Ishikawa (cell line): ENCODE results near the gene SLIT3.

Source experiments
- CEBPB ChIP-seq: IDR thresholded peaks from 2 replicates; pipeline ENCODE4 v1.6.1; 2012
- CREB1 ChIP-seq: IDR thresholded peaks from 2 replicates; pipeline ENCODE4 v1.6.1; 2012; ENCODE audit warnings: low read depth
- EGR1 ChIP-seq: IDR thresholded peaks from 2 replicates; pipeline ENCODE4 v1.6.1; 2012
- EP300 ChIP-seq: IDR thresholded peaks from 2 replicates; pipeline ENCODE4 v1.6.1; 2012; ENCODE audit warnings: borderline replicate concordance
- FOXM1 ChIP-seq: IDR thresholded peaks from 2 replicates; pipeline ENCODE4 v1.6.1; 2012; ENCODE audit warnings: low read depth, borderline replicate concordance
- NFIC ChIP-seq: IDR thresholded peaks from 2 replicates; pipeline ENCODE4 v1.6.1; 2012
- RAD21 ChIP-seq: IDR thresholded peaks from 2 replicates; pipeline ENCODE4 v1.6.1; 2012; ENCODE audit warnings: low read depth
- TAF1 ChIP-seq: IDR thresholded peaks from 2 replicates; pipeline ENCODE4 v1.6.1; 2012; ENCODE audit warnings: low read depth, mild to moderate bottlenecking
- TCF12 ChIP-seq: IDR thresholded peaks from 2 replicates; pipeline ENCODE4 v1.6.1; 2012; ENCODE audit warnings: low read depth
- TEAD4 ChIP-seq: IDR thresholded peaks from 2 replicates; pipeline ENCODE4 v1.6.1; 2012
- YY1 ChIP-seq: IDR thresholded peaks from 2 replicates; pipeline ENCODE4 v1.6.1; 2012; ENCODE audit warnings: low read depth
- ZBTB7A ChIP-seq: IDR thresholded peaks from 2 replicates; pipeline ENCODE4 v1.6.1; 2012; ENCODE audit warnings: low read depth
- TF ChIP-seq, protein P1 (sequence below): IDR thresholded peaks from 2 replicates; pipeline ENCODE4 v1.6.1; 2012
- TF ChIP-seq, protein P2 (sequence below): IDR thresholded peaks from 2 replicates; pipeline ENCODE4 v1.6.1; 2012
- TF ChIP-seq, protein P3 (sequence below): IDR thresholded peaks from 2 replicates; pipeline ENCODE4 v1.6.1; 2012; ENCODE audit warnings: low read depth, mild to moderate bottlenecking

Gene SLIT3

DNA sequence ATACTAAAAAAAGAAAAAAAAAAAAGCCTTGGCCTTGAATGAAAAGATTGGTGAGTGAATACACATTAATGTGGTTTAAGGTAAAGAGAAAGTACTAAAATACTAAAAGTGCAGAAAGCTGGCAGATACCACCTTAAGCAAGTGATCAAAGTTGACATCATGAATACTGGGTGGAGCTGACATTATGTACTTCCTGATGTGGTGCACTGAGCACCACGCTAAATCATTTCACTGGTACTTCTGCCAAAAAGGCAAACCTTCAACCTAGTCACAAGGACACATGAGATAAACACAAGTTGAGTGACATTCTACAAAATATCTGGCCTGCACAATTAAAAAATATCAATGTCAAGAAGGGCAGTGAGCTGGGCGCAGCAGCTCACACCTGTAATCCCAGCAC lies 687.9 kb downstream of the SLIT3 start:
- no peak for TF ChIP-seq TAF1
- TF ChIP-seq, protein P1, sequence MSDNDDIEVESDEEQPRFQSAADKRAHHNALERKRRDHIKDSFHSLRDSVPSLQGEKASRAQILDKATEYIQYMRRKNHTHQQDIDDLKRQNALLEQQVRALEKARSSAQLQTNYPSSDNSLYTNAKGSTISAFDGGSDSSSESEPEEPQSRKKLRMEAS, result no peak

DNA sequence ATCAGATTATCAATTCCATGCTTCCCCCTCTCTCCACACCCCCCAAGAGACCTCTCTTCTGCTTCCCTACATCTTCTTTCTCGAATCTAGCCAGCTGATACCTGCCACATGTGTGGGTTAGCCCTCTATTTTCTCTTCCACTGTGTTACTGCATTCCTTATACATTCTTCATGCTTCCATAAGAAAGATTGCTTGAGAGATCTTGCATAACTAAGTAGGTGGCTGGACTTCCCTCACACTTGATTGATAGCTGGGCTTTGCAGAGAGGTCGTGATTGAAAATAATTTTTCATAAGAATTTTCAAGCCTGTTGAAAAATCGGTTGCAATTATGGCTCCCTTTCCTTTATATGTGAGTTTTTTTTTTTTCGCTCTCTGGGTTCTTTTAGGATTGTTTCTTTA lies 688.8 kb downstream of the SLIT3 start:
- no peak for TF ChIP-seq CEBPB
- no peak for TF ChIP-seq EP300
- no peak for TF ChIP-seq CREB1
- TF ChIP-seq EGR1, result no peak
- TF ChIP-seq, protein P2, sequence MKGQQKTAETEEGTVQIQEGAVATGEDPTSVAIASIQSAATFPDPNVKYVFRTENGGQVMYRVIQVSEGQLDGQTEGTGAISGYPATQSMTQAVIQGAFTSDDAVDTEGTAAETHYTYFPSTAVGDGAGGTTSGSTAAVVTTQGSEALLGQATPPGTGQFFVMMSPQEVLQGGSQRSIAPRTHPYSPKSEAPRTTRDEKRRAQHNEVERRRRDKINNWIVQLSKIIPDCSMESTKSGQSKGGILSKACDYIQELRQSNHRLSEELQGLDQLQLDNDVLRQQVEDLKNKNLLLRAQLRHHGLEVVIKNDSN, result no peak
- no peak for TF ChIP-seq YY1
- no peak for TF ChIP-seq TCF12
- TF ChIP-seq TEAD4, result no peak
- TF ChIP-seq, protein P1, result no peak
- no peak for TF ChIP-seq FOXM1
- TF ChIP-seq, protein P3, sequence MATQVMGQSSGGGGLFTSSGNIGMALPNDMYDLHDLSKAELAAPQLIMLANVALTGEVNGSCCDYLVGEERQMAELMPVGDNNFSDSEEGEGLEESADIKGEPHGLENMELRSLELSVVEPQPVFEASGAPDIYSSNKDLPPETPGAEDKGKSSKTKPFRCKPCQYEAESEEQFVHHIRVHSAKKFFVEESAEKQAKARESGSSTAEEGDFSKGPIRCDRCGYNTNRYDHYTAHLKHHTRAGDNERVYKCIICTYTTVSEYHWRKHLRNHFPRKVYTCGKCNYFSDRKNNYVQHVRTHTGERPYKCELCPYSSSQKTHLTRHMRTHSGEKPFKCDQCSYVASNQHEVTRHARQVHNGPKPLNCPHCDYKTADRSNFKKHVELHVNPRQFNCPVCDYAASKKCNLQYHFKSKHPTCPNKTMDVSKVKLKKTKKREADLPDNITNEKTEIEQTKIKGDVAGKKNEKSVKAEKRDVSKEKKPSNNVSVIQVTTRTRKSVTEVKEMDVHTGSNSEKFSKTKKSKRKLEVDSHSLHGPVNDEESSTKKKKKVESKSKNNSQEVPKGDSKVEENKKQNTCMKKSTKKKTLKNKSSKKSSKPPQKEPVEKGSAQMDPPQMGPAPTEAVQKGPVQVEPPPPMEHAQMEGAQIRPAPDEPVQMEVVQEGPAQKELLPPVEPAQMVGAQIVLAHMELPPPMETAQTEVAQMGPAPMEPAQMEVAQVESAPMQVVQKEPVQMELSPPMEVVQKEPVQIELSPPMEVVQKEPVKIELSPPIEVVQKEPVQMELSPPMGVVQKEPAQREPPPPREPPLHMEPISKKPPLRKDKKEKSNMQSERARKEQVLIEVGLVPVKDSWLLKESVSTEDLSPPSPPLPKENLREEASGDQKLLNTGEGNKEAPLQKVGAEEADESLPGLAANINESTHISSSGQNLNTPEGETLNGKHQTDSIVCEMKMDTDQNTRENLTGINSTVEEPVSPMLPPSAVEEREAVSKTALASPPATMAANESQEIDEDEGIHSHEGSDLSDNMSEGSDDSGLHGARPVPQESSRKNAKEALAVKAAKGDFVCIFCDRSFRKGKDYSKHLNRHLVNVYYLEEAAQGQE, result no peak
- TF ChIP-seq TAF1, result no peak
- no peak for TF ChIP-seq NFIC
- no peak for TF ChIP-seq ZBTB7A
- TF ChIP-seq RAD21, result no peak
